Nephron (organoid): Measurements from ENCODE around the gene TEX11.
A peak's percentile ranks its signal among the peaks of the same experiment; 100 is the strongest.
"Not testable (repeated sequence)": the region's sequence is repeated elsewhere in the genome, so short reads cannot be mapped to it uniquely, and the experiment has no call there.

Source experiments
- H3K27ac Mint-ChIP-seq, 3 experiments: 2 replicates each; pipeline ENCODE4 v1.8.0; 2020; ENCODE audit warnings: mixed read lengths in 3 of 3, mild to moderate bottlenecking in 2 of 3, moderate library complexity in 1 of 3
- H3K27me3 Mint-ChIP-seq: 2 replicates; pipeline ENCODE4 v1.8.0; 2021; ENCODE audit warnings: low read depth, mild to moderate bottlenecking, moderate library complexity, mixed read lengths
- H3K36me3 Mint-ChIP-seq: 2 replicates; pipeline ENCODE4 v1.8.0; 2020; ENCODE audit warnings: low read depth, mixed read lengths
- H3K4me1 Mint-ChIP-seq: 2 replicates; pipeline ENCODE4 v1.8.0; 2020; ENCODE audit warnings: mixed read lengths
- H3K4me3 Mint-ChIP-seq, 3 experiments: 2 replicates each; pipeline ENCODE4 v1.8.0; 2020; ENCODE audit warnings: mild to moderate bottlenecking in 3 of 3, mixed read lengths in 3 of 3, moderate library complexity in 2 of 3
- H3K9me3 Mint-ChIP-seq: 2 replicates; pipeline ENCODE4 v1.8.0; 2020; ENCODE audit warnings: mixed read lengths
- TF ChIP-seq, protein P1 (sequence below), 3 experiments: fragments of 200-600 bp; sonication (generic); IDR thresholded peaks; one replicate each; pipeline ENCODE4 v1.5.0; 2021; ENCODE audit warnings: antibody characterized with exemption in 3 of 3; ENCODE audit not compliant: unreplicated experiment in 3 of 3

The TEX11 gene

DNA sequence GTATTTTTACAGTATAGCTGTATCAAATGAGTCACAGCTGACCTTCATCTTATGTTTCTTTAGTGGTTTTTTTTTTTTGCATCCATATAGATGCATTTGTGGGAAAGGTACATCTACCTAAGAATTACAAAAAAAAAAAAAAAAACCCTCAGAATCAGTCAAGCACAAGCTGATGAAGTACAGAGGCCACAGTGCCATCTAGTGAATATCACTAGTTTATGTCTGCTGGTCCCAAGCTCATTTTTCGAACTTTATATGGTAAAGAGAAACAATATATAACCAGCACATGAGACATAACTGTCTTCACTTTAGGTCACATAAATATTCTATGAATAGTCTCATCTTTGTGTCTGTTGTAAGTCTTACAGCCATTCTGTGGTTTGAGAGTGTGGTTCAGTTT is 243.8 kb downstream of the TEX11 start:
- H3K27ac Mint-ChIP-seq = no peak overlapping the region
- TF ChIP-seq, protein P1, sequence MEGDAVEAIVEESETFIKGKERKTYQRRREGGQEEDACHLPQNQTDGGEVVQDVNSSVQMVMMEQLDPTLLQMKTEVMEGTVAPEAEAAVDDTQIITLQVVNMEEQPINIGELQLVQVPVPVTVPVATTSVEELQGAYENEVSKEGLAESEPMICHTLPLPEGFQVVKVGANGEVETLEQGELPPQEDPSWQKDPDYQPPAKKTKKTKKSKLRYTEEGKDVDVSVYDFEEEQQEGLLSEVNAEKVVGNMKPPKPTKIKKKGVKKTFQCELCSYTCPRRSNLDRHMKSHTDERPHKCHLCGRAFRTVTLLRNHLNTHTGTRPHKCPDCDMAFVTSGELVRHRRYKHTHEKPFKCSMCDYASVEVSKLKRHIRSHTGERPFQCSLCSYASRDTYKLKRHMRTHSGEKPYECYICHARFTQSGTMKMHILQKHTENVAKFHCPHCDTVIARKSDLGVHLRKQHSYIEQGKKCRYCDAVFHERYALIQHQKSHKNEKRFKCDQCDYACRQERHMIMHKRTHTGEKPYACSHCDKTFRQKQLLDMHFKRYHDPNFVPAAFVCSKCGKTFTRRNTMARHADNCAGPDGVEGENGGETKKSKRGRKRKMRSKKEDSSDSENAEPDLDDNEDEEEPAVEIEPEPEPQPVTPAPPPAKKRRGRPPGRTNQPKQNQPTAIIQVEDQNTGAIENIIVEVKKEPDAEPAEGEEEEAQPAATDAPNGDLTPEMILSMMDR (IDR thresholded peaks at IDR 0.05; ENCODE audit: unreplicated experiment in 3 of 3) = peak in 2 of 3 experiments; percentile 30

DNA sequence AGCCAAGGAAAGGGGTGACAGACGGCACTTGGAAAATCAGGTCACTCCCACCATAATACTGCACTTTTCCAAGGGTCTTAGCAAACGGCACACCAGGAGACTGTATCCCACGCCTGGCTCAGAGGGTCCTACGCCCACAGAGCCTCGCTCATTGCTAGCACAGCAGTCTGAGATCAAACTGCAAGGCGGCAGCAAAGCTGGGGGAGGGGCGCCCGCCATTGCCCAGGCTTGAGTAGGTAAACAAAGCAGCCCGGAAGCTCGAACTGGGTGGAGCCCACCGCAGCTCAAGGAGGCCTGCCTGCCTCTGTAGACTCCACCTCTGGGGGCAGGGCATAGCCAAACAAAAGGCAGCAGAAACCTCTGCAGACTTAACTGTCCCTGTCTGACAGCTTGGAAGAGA is 247.4 kb downstream of the TEX11 start:
- not testable (repeated sequence) for H3K4me3 Mint-ChIP-seq, H3K27me3 Mint-ChIP-seq, H3K36me3 Mint-ChIP-seq, H3K9me3 Mint-ChIP-seq, H3K27ac Mint-ChIP-seq, H3K4me1 Mint-ChIP-seq

More for the DNA sequence above, 243.8 kb downstream of the TEX11 start:
- Mint-ChIP-seq H3K4me3 (no peak overlapping the region), H3K27me3 (peaks cover 3% of the 10 kb centered on the region), H3K4me1 (no peaks in the 10 kb centered on the region), H3K36me3 (no peaks in the 10 kb centered on the region), H3K9me3 (no peaks in the 10 kb centered on the region)

GRCh38 chrX:70657546-70657945 is 251.0 kb downstream of the TEX11 start:
- not testable (repeated sequence) for H3K9me3 Mint-ChIP-seq, H3K27me3 Mint-ChIP-seq, H3K36me3 Mint-ChIP-seq, H3K4me1 Mint-ChIP-seq, H3K4me3 Mint-ChIP-seq, H3K27ac Mint-ChIP-seq

GRCh38 chrX:70656304-70656703 is 252.2 kb downstream of the TEX11 start:
- H3K4me1 Mint-ChIP-seq = no peaks in the 10 kb centered on the region

DNA sequence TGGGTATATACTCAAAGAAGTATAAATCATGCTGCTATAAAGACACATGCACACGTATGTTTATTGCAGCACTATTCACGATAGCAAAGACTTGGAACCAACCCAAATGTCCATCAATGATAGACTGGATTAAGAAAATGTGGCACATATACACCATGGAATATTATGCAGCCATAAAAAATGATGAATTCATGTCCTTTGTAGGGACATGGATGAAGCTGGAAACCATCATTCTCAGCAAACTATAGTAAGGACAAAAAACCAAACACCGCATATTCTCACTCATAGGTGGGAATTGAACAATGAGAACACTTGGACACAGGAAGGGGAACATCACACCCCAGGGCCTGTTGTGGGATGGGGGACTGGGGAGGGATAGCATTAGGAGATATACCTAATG is 260.6 kb downstream of the TEX11 start:
- not testable (repeated sequence) for H3K4me3 Mint-ChIP-seq, H3K27ac Mint-ChIP-seq, H3K4me1 Mint-ChIP-seq, H3K36me3 Mint-ChIP-seq, H3K27me3 Mint-ChIP-seq
- peaks cover 20% of the 10 kb centered on the region for H3K9me3 Mint-ChIP-seq

More at GRCh38 chrX:70656304-70656703, 252.2 kb downstream of the TEX11 start:
- Mint-ChIP-seq H3K36me3 (no peaks in the 10 kb centered on the region), H3K4me3 (no peak overlapping the region), H3K27me3 (peaks cover 3% of the 10 kb centered on the region), H3K9me3 (no peaks in the 10 kb centered on the region), H3K27ac (no peak overlapping the region)
- TF ChIP-seq, protein P1 (IDR thresholded peaks at IDR 0.05; ENCODE audit: unreplicated experiment in 3 of 3) = no peak

DNA sequence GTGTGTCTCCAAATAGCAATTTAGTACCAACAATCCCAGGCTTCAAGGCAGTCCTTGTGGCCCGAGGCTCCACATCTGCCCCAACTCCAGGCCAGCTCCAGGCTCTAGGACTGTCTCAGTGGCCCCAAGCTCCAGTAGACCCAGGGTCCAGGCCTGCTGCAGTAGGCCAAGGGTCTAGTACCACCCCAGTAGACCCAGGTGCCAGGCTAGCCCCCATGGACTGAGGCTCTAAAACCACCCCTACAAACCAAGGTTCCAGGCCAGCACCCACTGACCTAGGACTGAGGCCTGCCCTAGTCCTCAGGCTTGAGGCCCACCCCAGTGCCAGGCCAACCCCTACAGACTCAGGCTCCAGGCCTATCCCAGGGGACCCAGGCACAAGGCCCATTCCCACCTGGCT is 272.3 kb downstream of the TEX11 start:
- no peaks in the 10 kb centered on the region for H3K27me3 Mint-ChIP-seq
- H3K27ac Mint-ChIP-seq = no peak overlapping the region
- no peak overlapping the region for H3K4me3 Mint-ChIP-seq
- no peaks in the 10 kb centered on the region for H3K36me3 Mint-ChIP-seq
- no peaks in the 10 kb centered on the region for H3K4me1 Mint-ChIP-seq
- H3K9me3 Mint-ChIP-seq = peaks cover 4% of the 10 kb centered on the region
- TF ChIP-seq, protein P1 (IDR thresholded peaks at IDR 0.05; ENCODE audit: unreplicated experiment in 3 of 3) = no peak

DNA sequence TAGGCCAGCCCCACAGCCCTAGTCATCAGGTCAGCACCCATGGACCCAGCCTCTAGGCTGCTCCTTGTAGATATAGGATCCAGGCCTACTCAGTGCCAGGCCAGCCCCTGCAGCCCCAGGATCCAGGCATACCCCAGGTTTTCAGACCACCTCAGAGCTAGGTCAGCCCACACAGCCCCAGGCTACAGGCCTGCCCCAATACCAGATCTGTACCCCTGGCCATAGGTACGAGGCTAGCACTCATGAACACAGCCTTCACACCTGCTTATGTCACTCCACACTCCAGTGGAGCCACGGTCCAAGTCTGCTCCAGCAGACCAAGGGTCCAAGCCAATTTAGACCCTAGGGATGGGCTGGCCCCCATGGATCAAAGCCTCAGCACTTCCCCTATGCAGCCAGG is 272.8 kb downstream of the TEX11 start:
- no peaks in the 10 kb centered on the region for H3K27me3 Mint-ChIP-seq
- no peaks in the 10 kb centered on the region for H3K36me3 Mint-ChIP-seq
- H3K4me1 Mint-ChIP-seq = no peaks in the 10 kb centered on the region
- no peak overlapping the region for H3K4me3 Mint-ChIP-seq
- no peak overlapping the region for H3K27ac Mint-ChIP-seq
- TF ChIP-seq, protein P1 (IDR thresholded peaks at IDR 0.05; ENCODE audit: unreplicated experiment in 3 of 3) = no peak
- peaks cover 4% of the 10 kb centered on the region for H3K9me3 Mint-ChIP-seq

GRCh38 chrX:70635227-70635626 is 273.3 kb downstream of the TEX11 start:
- no peaks in the 10 kb centered on the region for H3K27me3 Mint-ChIP-seq
- H3K4me1 Mint-ChIP-seq = no peaks in the 10 kb centered on the region
- TF ChIP-seq, protein P1 (IDR thresholded peaks at IDR 0.05; ENCODE audit: unreplicated experiment in 3 of 3) = no peak
- no peak overlapping the region for H3K4me3 Mint-ChIP-seq
- no peak overlapping the region for H3K27ac Mint-ChIP-seq
- H3K9me3 Mint-ChIP-seq = peaks cover 4% of the 10 kb centered on the region
- H3K36me3 Mint-ChIP-seq = no peaks in the 10 kb centered on the region
